Esophagus squamous epithelium (tissue), 5 donors: Measurements from ENCODE around the gene MRPL48. TPM values are rescaled to one million over a fixed set of nuclear protein-coding genes. Genes with fewer than 3 reads are reported as not detected.

Experiments used
- DNase-seq: peaks from one replicate; lab custom pipeline; 2025; lab: John Stamatoyannopoulos, UW
- H3K27ac ChIP-seq, 4 donors: fragments of 200-600 bp; sonication (generic); one replicate each; pipeline ENCODE4 v1.5.1; 2016 to 2019; ENCODE audit warnings: mild to moderate bottlenecking in 1 of 4
- H3K27me3 ChIP-seq, 4 donors: fragments of 200-600 bp; sonication (generic); 1 replicate in 3 of 4; 2 replicates in 1 of 4; pipeline versions ENCODE4 v1.5.1 to v1.6.0; 2017 to 2021; ENCODE audit warnings: antibody characterized with exemption in 1 of 4
- H3K36me3 ChIP-seq, 3 donors: fragments of 200-600 bp; sonication (generic); one replicate each; pipeline ENCODE4 v1.5.1; 2016 to 2019
- H3K4me1 ChIP-seq, 3 donors: fragments of 200-600 bp; sonication (generic); one replicate each; pipeline ENCODE4 v1.5.1; 2017 to 2019
- H3K4me3 ChIP-seq, 4 donors: fragments of 200-600 bp; sonication (generic); 1 replicate in 3 of 4; 2 replicates in 1 of 4; pipeline ENCODE4 v1.5.1; 2016 to 2019; ENCODE audit warnings: mild to moderate bottlenecking in 2 of 4, moderate library complexity in 1 of 4
- H3K9me3 ChIP-seq, 3 donors: fragments of 200-600 bp; sonication (generic); one replicate each; pipeline ENCODE4 v1.5.1; 2016 to 2019
- POLR2A ChIP-seq, 4 donors: fragments of 450-650 bp; IDR thresholded peaks; one replicate each; pipeline ENCODE4 v1.6.1; 2017; ENCODE audit warnings: antibody characterized with exemption in 4 of 4, mild to moderate bottlenecking in 4 of 4, moderate library complexity in 3 of 4
- WGBS, 2 donors: methylation state at CpG; one replicate each; pipeline ENCODE4 v1.1.5; 2018; 5-methylcytosine and 5-hydroxymethylcytosine counted together
- intact Hi-C: fragments of 100-400 bp; cut with DNase I; formaldehyde crosslinking; loops from one replicate; pipeline ENCODE4 v1.15.0; 2022
- total RNA-seq, 4 donors: library from RNA; depleted of rRNA; stranded (reverse); fragments of >200 nt; gene quantifications; one replicate each; pipeline ENCODE4 v1.1.0, GENCODE V29; 2016
- TF ChIP-seq, protein P1 (sequence below), 6 experiments: fragments of 450-650 bp in 4 of 6; fragments of 200-600 bp in 2 of 6; sonication (generic) in 2 of 6; IDR thresholded peaks; one replicate each; pipeline ENCODE4 v1.5.1; 2016 to 2019; ENCODE audit warnings: antibody characterized with exemption in 6 of 6, mild to moderate bottlenecking in 4 of 6, moderate library complexity in 4 of 6
- donor health status: DM: yes; HTN: yes; CAD: no.

The MRPL48 gene
- total RNA-seq, 4 donors from 2014 or later = 9.2 to 23.5 (median 18.8) TPM

GRCh38 chr11:73812234-73812633 is 24.6 kb downstream of the MRPL48 start:
- H3K27me3 ChIP-seq = no peaks in the 10 kb centered on the region
- WGBS, 2 donors = 87 to 92% methylated on average over 3 of the region's 3 CpGs
- TF ChIP-seq, protein P1, sequence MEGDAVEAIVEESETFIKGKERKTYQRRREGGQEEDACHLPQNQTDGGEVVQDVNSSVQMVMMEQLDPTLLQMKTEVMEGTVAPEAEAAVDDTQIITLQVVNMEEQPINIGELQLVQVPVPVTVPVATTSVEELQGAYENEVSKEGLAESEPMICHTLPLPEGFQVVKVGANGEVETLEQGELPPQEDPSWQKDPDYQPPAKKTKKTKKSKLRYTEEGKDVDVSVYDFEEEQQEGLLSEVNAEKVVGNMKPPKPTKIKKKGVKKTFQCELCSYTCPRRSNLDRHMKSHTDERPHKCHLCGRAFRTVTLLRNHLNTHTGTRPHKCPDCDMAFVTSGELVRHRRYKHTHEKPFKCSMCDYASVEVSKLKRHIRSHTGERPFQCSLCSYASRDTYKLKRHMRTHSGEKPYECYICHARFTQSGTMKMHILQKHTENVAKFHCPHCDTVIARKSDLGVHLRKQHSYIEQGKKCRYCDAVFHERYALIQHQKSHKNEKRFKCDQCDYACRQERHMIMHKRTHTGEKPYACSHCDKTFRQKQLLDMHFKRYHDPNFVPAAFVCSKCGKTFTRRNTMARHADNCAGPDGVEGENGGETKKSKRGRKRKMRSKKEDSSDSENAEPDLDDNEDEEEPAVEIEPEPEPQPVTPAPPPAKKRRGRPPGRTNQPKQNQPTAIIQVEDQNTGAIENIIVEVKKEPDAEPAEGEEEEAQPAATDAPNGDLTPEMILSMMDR (IDR thresholded peaks at IDR 0.05) = no peak
- TF ChIP-seq POLR2A (IDR thresholded peaks at IDR 0.05) = no peak

GRCh38 chr11:73814812-73815211 is 27.1 kb downstream of the MRPL48 start:
- WGBS, 2 donors = 92 to 97% methylated on average over 6 to 8 of the region's 8 CpGs
- H3K4me1 ChIP-seq = no peaks in the 10 kb centered on the region
- H3K9me3 ChIP-seq = no peaks in the 10 kb centered on the region
- no peak overlapping the region for H3K4me3 ChIP-seq
- H3K36me3 ChIP-seq = peaks cover 0 to 23% (median 0%) of the 10 kb centered on the region in 3 donors
- no peak for DNase-seq
- intact Hi-C loops = no loop called here
- TF ChIP-seq, protein P1 (IDR thresholded peaks at IDR 0.05) = no peak
- no peak for TF ChIP-seq POLR2A (IDR thresholded peaks at IDR 0.05)
- H3K27ac ChIP-seq = no peak overlapping the region
- no peaks in the 10 kb centered on the region for H3K27me3 ChIP-seq

More at GRCh38 chr11:73812234-73812633, 24.6 kb downstream of the MRPL48 start:
- DNase-seq = no peak
- Histone ChIP-seq H3K27ac (no peak overlapping the region), H3K36me3 (peaks cover 0 to 36% (median 0%) of the 10 kb centered on the region in 3 donors), H3K9me3 (no peaks in the 10 kb centered on the region), H3K4me3 (no peak overlapping the region), H3K4me1 (no peaks in the 10 kb centered on the region)
- intact Hi-C loops = no loop called here

DNA sequence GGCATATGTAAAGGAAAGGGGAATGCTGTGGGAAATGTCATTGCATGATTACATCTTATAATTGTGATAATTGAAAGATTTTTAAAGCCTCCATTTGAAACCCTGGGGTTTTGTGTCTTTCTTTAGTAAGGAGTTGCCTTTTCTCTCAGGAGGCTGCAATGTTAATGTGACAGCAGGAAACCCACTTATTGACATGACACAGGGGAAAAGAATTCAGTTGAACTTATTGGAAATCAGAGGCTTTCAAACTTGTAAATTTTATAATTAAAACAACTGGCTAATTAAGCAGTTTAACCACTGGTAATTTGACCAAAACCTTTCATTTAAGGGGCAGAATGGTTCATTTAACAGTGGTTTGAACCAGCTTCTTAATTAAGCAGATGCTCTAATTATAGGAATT is 31.2 kb downstream of the MRPL48 start:
- no peaks in the 10 kb centered on the region for H3K4me1 ChIP-seq
- no peak overlapping the region for H3K27ac ChIP-seq
- no peak overlapping the region for H3K4me3 ChIP-seq
- DNase-seq = no peak
- no peaks in the 10 kb centered on the region for H3K9me3 ChIP-seq
- TF ChIP-seq POLR2A (IDR thresholded peaks at IDR 0.05) = no peak
- TF ChIP-seq, protein P1 (IDR thresholded peaks at IDR 0.05) = no peak
- no peaks in the 10 kb centered on the region for H3K27me3 ChIP-seq
- H3K36me3 ChIP-seq = peaks cover 0 to 19% (median 0%) of the 10 kb centered on the region in 3 donors
- intact Hi-C loops = no loop called here

- intact Hi-C loops = no loop called here
- peaks cover 0 to 86% (median 0%) of the 10 kb centered on the region in 3 donors for H3K36me3 ChIP-seq
- 57% methylated on average over 1 of the region's 1 CpG; no CpG with 5 or more reads in 1 of the 2 donors for WGBS, 2 donors
- H3K4me1 ChIP-seq = no peaks in the 10 kb centered on the region
- no peaks in the 10 kb centered on the region for H3K9me3 ChIP-seq
- no peak for DNase-seq
- H3K4me3 ChIP-seq = no peak overlapping the region
- H3K27me3 ChIP-seq = no peaks in the 10 kb centered on the region
- no peak overlapping the region for H3K27ac ChIP-seq
- no peak for TF ChIP-seq POLR2A (IDR thresholded peaks at IDR 0.05)
- TF ChIP-seq, protein P1 (IDR thresholded peaks at IDR 0.05) = no peak
Observed at GRCh38 chr11:73830261-73830660, 42.6 kb downstream of the MRPL48 start.

- 78 to 81% methylated on average over 2 of the region's 2 CpGs for WGBS, 2 donors
- H3K9me3 ChIP-seq = no peaks in the 10 kb centered on the region
- no peaks in the 10 kb centered on the region for H3K27me3 ChIP-seq
- no peak for DNase-seq
- peaks cover 0 to 75% (median 0%) of the 10 kb centered on the region in 3 donors for H3K36me3 ChIP-seq
- no peak overlapping the region for H3K27ac ChIP-seq
- TF ChIP-seq POLR2A (IDR thresholded peaks at IDR 0.05) = no peak
- TF ChIP-seq, protein P1 (IDR thresholded peaks at IDR 0.05) = no peak
- H3K4me3 ChIP-seq = no peak overlapping the region
- no peaks in the 10 kb centered on the region for H3K4me1 ChIP-seq
- intact Hi-C loops = no loop called here
Observed at GRCh38 chr11:73833067-73833466, 45.4 kb downstream of the MRPL48 start.
